ENCODE results near the gene ZMYND8.

The ZMYND8 gene

DNA sequence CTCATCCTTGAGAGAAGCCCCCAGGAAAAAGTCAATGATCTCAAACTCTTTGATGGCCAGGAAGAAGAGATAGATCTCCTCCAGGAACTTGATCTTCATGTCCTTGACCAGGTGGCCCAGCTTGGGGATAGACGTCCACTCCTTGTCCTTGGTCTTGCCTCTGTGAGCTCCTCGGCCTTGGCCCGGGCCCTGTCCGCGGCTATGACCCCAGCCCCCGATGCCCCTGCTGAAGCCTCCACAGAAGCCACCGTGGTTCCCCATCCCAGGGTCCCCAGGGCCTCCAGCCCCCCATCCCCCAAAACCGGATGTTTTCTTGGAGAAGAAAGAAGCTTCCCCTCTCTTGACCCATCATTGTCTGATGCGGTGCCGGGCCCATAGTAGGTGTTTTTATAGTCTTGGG lies 195.1 kb downstream of the ZMYND8 start:
- Histone ChIP-seq H3K36me3 (ENCODE audit: control insufficient read depth in 1 of 2, insufficient read depth in 2 of 2, low read length in 2 of 2) (no peaks in the 10 kb centered on the region), H3K4me3 (ENCODE audit: low read depth in 1 of 2, low read length in 2 of 2) (no peak overlapping the region), H3K9me3 (ENCODE audit: control insufficient read depth in 1 of 2, low read length in 2 of 2) (no peaks in the 10 kb centered on the region), H3K27me3 (ENCODE audit: low read depth, low read length) (no peaks in the 10 kb centered on the region), H3K4me1 (ENCODE audit: control insufficient read depth in 1 of 2, insufficient read depth in 2 of 2, low read length in 2 of 2) (no peaks in the 10 kb centered on the region), H3K27ac (ENCODE audit: low read length) (no peak overlapping the region)

DNA sequence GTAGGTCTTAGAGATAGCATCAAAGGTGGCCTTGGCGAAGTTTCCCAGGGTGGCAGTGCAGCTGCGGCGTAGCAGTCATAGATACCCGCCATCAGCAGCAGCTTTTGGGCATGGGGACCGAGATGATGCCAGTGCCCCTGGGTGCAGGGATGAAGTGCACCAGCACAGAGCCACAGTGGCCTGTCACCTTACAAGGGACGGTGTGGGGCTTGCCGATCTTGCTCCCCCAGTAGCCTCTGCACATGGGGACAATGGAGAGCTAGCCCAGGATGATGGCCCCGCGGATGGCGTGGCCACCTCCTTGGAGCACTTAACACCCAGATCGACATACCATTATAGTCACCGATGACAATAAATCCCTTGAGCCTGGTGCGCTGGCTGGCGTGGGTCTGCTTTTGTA lies 195.5 kb downstream of the ZMYND8 start:
- H3K27ac ChIP-seq (ENCODE audit: low read length), result no peak overlapping the region

DNA sequence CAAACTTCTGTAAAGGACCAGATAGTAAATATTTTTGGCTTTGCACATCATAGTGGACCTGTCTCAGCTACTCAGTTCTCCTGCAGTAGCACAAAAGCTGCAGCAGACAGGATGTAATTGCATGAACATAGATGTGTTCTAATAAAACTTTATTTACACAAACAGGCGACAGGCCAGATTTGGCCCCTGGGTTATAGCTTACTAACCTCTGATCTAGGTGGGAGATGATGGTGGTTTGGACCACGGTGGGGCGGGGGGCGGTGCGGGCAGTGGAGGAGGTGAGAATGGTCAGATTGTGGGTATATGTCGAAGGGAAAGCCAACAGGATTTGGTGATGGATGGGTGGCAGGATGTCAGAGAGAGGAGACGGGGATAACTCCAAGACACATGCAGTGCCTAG lies 196.3 kb downstream of the ZMYND8 start:
- H3K4me3 ChIP-seq (ENCODE audit: low read depth in 1 of 2, low read length in 2 of 2), result no peak overlapping the region
- H3K4me1 ChIP-seq (ENCODE audit: control insufficient read depth in 1 of 2, insufficient read depth in 2 of 2, low read length in 2 of 2), result no peaks in the 10 kb centered on the region
- H3K27ac ChIP-seq (ENCODE audit: low read length), result no peak overlapping the region
- H3K36me3 ChIP-seq (ENCODE audit: control insufficient read depth in 1 of 2, insufficient read depth in 2 of 2, low read length in 2 of 2), result no peaks in the 10 kb centered on the region
- H3K9me3 ChIP-seq (ENCODE audit: control insufficient read depth in 1 of 2, low read length in 2 of 2), result no peaks in the 10 kb centered on the region
- no peaks in the 10 kb centered on the region for H3K27me3 ChIP-seq (ENCODE audit: low read depth, low read length)

More for the DNA sequence above, 195.5 kb downstream of the ZMYND8 start:
- no peaks in the 10 kb centered on the region for H3K9me3 ChIP-seq (ENCODE audit: control insufficient read depth in 1 of 2, low read length in 2 of 2)
- H3K4me1 ChIP-seq (ENCODE audit: control insufficient read depth in 1 of 2, insufficient read depth in 2 of 2, low read length in 2 of 2), result no peaks in the 10 kb centered on the region
- H3K27me3 ChIP-seq (ENCODE audit: low read depth, low read length), result no peaks in the 10 kb centered on the region
- no peaks in the 10 kb centered on the region for H3K36me3 ChIP-seq (ENCODE audit: control insufficient read depth in 1 of 2, insufficient read depth in 2 of 2, low read length in 2 of 2)
- no peak overlapping the region for H3K4me3 ChIP-seq (ENCODE audit: low read depth in 1 of 2, low read length in 2 of 2)

Data from muscle layer of duodenum (tissue), 2 donors.